K562 (cell line): ENCODE data around the gene NUFIP2. TPM values are rescaled to one million over a fixed set of nuclear protein-coding genes. Genes with fewer than 3 reads are reported as not detected.

Experiments
- ATAC-seq: fragments of 200-7000 bp; cut with Tn5 transposase; 3 replicates; pipeline ENCODE4 v1.9.1; 2020; ENCODE audit warnings: moderate library complexity
- BruUV-seq: library from RNA; stranded (reverse); fragments of 400-500 nt; replicated peaks from 2 replicates; lab custom pipeline; 2021; lab: Mats Ljungman, UMichigan
- CTCF ChIA-PET: fragments of 300-600 bp; formaldehyde crosslinking; extraction: SDS; loops from one replicate; lab custom pipeline; 2021; ENCODE audit warnings: low intra/inter-chr PET ratio; lab: Yijun Ruan, JAX
- POLR2A ChIA-PET: fragments of 300-600, 350-650 bp; sonication (Branson Sonifier 250); formaldehyde crosslinking; extraction: SDS; loops from one replicate; lab custom pipeline; 2021; ENCODE audit warnings: antibody characterized with exemption, inconsistent platforms; lab: Yijun Ruan, JAX
- DNase-seq, 4 experiments: peaks; one replicate each; pipeline versions ENCODE4 v3.0.0 to v3.0.0-alpha.2; 2011 to 2018; ENCODE audit warnings: low spot score in 3 of 4, mixed read lengths in 3 of 4; ENCODE audit errors: extremely low read depth in 1 of 4
- FAIRE-seq: peaks from 2 replicates; lab custom pipeline; 2011; peaks lifted over from hg19 to GRCh38; lab: Jason Lieb, UNC
- H2AFZ ChIP-seq: 2 replicates; pipeline ENCODE4 v1.6.0; 2011; ENCODE audit warnings: low read depth, low read length, control low read depth, inconsistent platforms
- H3K27ac ChIP-seq: fragments of 200-600 bp; 3 replicates; pipeline ENCODE4 v1.8.0; 2011; ENCODE audit warnings: low read depth, mild to moderate bottlenecking, control low read depth, inconsistent platforms, low read length, moderate library complexity, mixed read lengths; ENCODE audit errors: extremely low read depth
- H3K27me3 ChIP-seq, 2 experiments: fragments of 300-600 bp in 1 of 2; 2 replicates in 1 of 2; 3 replicates in 1 of 2; pipeline versions ENCODE4 v1.6.0 to v1.8.0; 2011; ENCODE audit warnings: inconsistent platforms in 2 of 2, low read length in 2 of 2, mild to moderate bottlenecking in 1 of 2, mixed read lengths in 1 of 2, moderate library complexity in 1 of 2; ENCODE audit not compliant: control insufficient read depth in 2 of 2, insufficient read depth in 2 of 2
- H3K36me3 ChIP-seq: fragments of 300-600 bp; 3 replicates; pipeline ENCODE4 v1.8.0; 2011; ENCODE audit warnings: mild to moderate bottlenecking, low read length, inconsistent platforms; ENCODE audit not compliant: control insufficient read depth, insufficient read depth
- H3K4me1 ChIP-seq, 2 experiments: fragments of 200-600 bp in 1 of 2; replicated peaks in 1 of 2; 2 replicates in 1 of 2; 3 replicates in 1 of 2; pipeline versions ENCODE4 v1.5.1 to v1.8.0; 2011; ENCODE audit warnings: inconsistent platforms in 2 of 2, low read length in 2 of 2, mild to moderate bottlenecking in 1 of 2, mixed read lengths in 1 of 2, moderate library complexity in 1 of 2; ENCODE audit not compliant: control insufficient read depth in 2 of 2, insufficient read depth in 2 of 2
- H3K4me2 ChIP-seq: 2 replicates; pipeline ENCODE4 v1.6.1; 2011; ENCODE audit warnings: low read length, control low read depth, inconsistent platforms, mixed read lengths; ENCODE audit not compliant: insufficient read depth
- H3K4me3 ChIP-seq: fragments of 200-600 bp; sonication (generic), shearing (Covaris generic); 2 replicates; pipeline ENCODE4 v1.5.1; 2016; ENCODE audit warnings: control low read depth, inconsistent platforms
- H3K79me2 ChIP-seq: fragments of 200-600 bp; 3 replicates; pipeline ENCODE4 v1.8.0; 2011; ENCODE audit warnings: low read length, inconsistent platforms; ENCODE audit not compliant: control insufficient read depth, insufficient read depth
- H3K9ac ChIP-seq, 2 experiments: 2 replicates each; pipeline versions ENCODE4 v1.6.0 to v1.6.1; 2011; ENCODE audit warnings: low read depth in 2 of 2, low read length in 2 of 2, control low read depth in 1 of 2, inconsistent platforms in 1 of 2, mild to moderate bottlenecking in 1 of 2, mixed read lengths in 1 of 2; ENCODE audit not compliant: insufficient read depth in 1 of 2
- H3K9me1 ChIP-seq: one replicate; pipeline ENCODE4 v1.6.0; 2011; ENCODE audit warnings: inconsistent platforms, mild to moderate bottlenecking, low read length, moderate library complexity; ENCODE audit not compliant: control insufficient read depth, insufficient read depth
- H3K9me3 ChIP-seq: replicated peaks from 2 replicates; pipeline ENCODE4 v1.5.1; 2011; ENCODE audit warnings: low read depth, low read length, inconsistent platforms; ENCODE audit not compliant: control insufficient read depth, insufficient read depth
- H4K20me1 ChIP-seq: replicated peaks from 2 replicates; pipeline ENCODE4 v1.6.1; 2011; ENCODE audit warnings: low read length, inconsistent platforms, mixed read lengths; ENCODE audit not compliant: control insufficient read depth, insufficient read depth
- NCOA2 ChIP-seq, 2 experiments: fragments of 450-650 bp; IDR thresholded peaks; 2 replicates each; pipeline ENCODE4 v1.6.1; 2018; ENCODE audit warnings: mild to moderate bottlenecking in 2 of 2, moderate library complexity in 1 of 2; ENCODE audit not compliant: partially characterized antibody in 2 of 2
- SIN3A ChIP-seq, 2 experiments: fragments of 150-350 bp in 1 of 2; IDR thresholded peaks; 2 replicates each; pipeline ENCODE4 v1.6.1; 2011 to 2016; ENCODE audit warnings: borderline replicate concordance in 2 of 2, low read depth in 2 of 2, low read length in 2 of 2, mild to moderate bottlenecking in 2 of 2, moderate library complexity in 2 of 2; ENCODE audit not compliant: control insufficient read depth in 1 of 2
- SMARCA4 ChIP-seq: fragments of 450-650 bp; IDR thresholded peaks from 2 replicates; pipeline ENCODE4 v1.6.1; 2016
- ZNF280B ChIP-seq: fragments of 250-450 bp; sonication (Bioruptor Pico); IDR thresholded peaks from 2 replicates; pipeline ENCODE4 v1.5.1; 2021; ENCODE audit warnings: mild to moderate bottlenecking
- WGBS: fragments of 100-300 bp; shearing (Covaris generic); methylation state at CpG from one replicate; pipeline ENCODE4 v1.1.6; 2016; ENCODE audit warnings: low coverage, mixed read lengths; ENCODE audit not compliant: insufficient coverage; ENCODE audit errors: missing lambda C conversion rate; 5-methylcytosine and 5-hydroxymethylcytosine counted together
- in situ Hi-C: fragments of 300-500 bp; cut with MboI; formaldehyde crosslinking; loops from 4 replicates; pipeline ENCODE4 v1.15.0; 2018; ENCODE audit warnings: inconsistent platforms, mixed read lengths
- intact Hi-C: fragments of 100-400 bp; cut with micrococcal nuclease; formaldehyde crosslinking; loops from 2 replicates; pipeline ENCODE4 v1.14.2; 2022
- polyA plus RNA-seq, 8 experiments: library from polyadenylated mRNA; depleted of rRNA in 4 of 8; stranded (reverse) in 5 of 8; unstranded in 3 of 8; fragments of >200 nt; fragmentation: Nextera tagmentation in 2 of 8; fragmentation: Illumina TruSeq in 1 of 8; extraction: Ambion mirVana in 2 of 8; extraction: Trizol in 1 of 8; gene quantifications; 2 replicates each; pipeline versions ENCODE4 v1.2.1 to v1.2.3, GENCODE V29; 2011 to 2014; ENCODE audit warnings: inconsistent platforms in 1 of 8, missing spikeins in 1 of 8
- total RNA-seq, 7 experiments: library from RNA; depleted of rRNA in 6 of 7; stranded (reverse); fragments of >200 nt in 6 of 7; fragmentation: Illumina TruSeq in 2 of 7; extraction: Trizol in 2 of 7; gene quantifications; 2 replicates each; pipeline versions ENCODE4 v1.2.1 to v1.2.3, GENCODE V29; 2011 to 2021; ENCODE audit warnings: low replicate concordance in 1 of 7

The NUFIP2 gene
- total and polyA plus RNA-seq, 9 of the 15 experiments (the other 6 are each of a cell fraction or from before 2014, with no cell fraction given), result 4.9 to 40.7 (median 18.5) TPM

GRCh38 chr17:29291163-29291752 is 2.7 kb downstream of the NUFIP2 start (continued):
- TF ChIP-seq ZNF280B, result no peak
- TF ChIP-seq NCOA2 (IDR thresholded peaks at IDR 0.05; ENCODE audit: partially characterized antibody in 2 of 2), result no peak
- peak; percentile 78 for TF ChIP-seq SMARCA4

- no peaks in the 10 kb centered on the region for H3K9me1 ChIP-seq
- peak overlapping the region in 1 of 2 experiments; percentile 32; a peak in 1 of 4 replicates for H3K9ac ChIP-seq
- 89% methylated on average over 9 of the region's 9 CpGs for WGBS
- H2AFZ ChIP-seq, result no peak overlapping the region
- peaks cover 10 to 16% of the 10 kb centered on the region in 2 experiments; a peak in 4 of 5 replicates for H3K4me1 ChIP-seq
- ATAC-seq, result no peak
- in situ Hi-C loops, result no loop called here
- no peak for TF ChIP-seq SIN3A (IDR thresholded peaks at IDR 0.05; ENCODE audit: borderline replicate concordance in 2 of 2, control insufficient read depth in 1 of 2, low read depth in 2 of 2, low read length in 2 of 2)
- H3K4me2 ChIP-seq, result no peak overlapping the region
- CTCF ChIA-PET, result interaction anchor here (2.7 kb wide), 1 partner anchor 141 kb away, joined by 15 read pairs; no protein-coding TSS in a partner anchor
- no peak overlapping the region for H3K4me3 ChIP-seq
- no peak for FAIRE-seq
- no peaks in the 10 kb centered on the region for H3K27me3 ChIP-seq
- H3K36me3 ChIP-seq, result peaks cover 71% of the 10 kb centered on the region
- H3K79me2 ChIP-seq, result peaks cover 90% of the 10 kb centered on the region
- H3K27ac ChIP-seq, result no peak overlapping the region
- POLR2A ChIA-PET, result interaction anchor here (1.2 to 2.9 kb wide), 4 partner anchors 9 to 165 kb away, joined by 3 to 22 read pairs (median 6); no protein-coding TSS in a partner anchor
- DNase-seq, result no peak
- intact Hi-C loops, result loop anchor here (5.0 kb wide), 1 partner anchor 52 kb away; no protein-coding TSS in a partner anchor
- peaks cover 25% of the 10 kb centered on the region for H4K20me1 ChIP-seq
- no peaks in the 10 kb centered on the region for H3K9me3 ChIP-seq
- no TSS peak for BruUV-seq
Measured at GRCh38 chr17:29289852-29290251, 4.1 kb downstream of the NUFIP2 start.
